HCT116 (cell line): Measurements from ENCODE around the gene HDHD5. TPM values are rescaled to one million over a fixed set of nuclear protein-coding genes. Genes with fewer than 3 reads are reported as not detected.

Experiments
- ATAC-seq: fragments of 200-7000 bp; cut with Tn5 transposase; 2 replicates; pipeline ENCODE4 v1.9.1; 2020; ENCODE audit warnings: mild to moderate bottlenecking, moderate library complexity
- BruUV-seq: library from RNA; stranded (reverse); fragments of 400-500 nt; replicated peaks from 2 replicates; lab custom pipeline; 2021; lab: Mats Ljungman, UMichigan
- CTCF ChIA-PET: fragments of 300-600 bp; sonication (Branson Sonifier 250); formaldehyde crosslinking; loops from one replicate; lab custom pipeline; 2021; ENCODE audit warnings: antibody characterized with exemption; lab: Charles Lee
- POLR2A ChIA-PET: fragments of 300-600, 350-600 bp; sonication (Branson Sonifier 250); formaldehyde crosslinking; loops from one replicate; lab custom pipeline; 2021; ENCODE audit warnings: antibody characterized with exemption; lab: Charles Lee
- RAD21 ChIA-PET, 2 experiments: fragments of 300-600 bp; sonication (Branson Sonifier 250); formaldehyde crosslinking; loops; one replicate each; lab custom pipeline; 2023; ENCODE audit warnings: low total read pairs in 2 of 2; ENCODE audit not compliant: uncharacterized antibody in 2 of 2, unreplicated experiment in 2 of 2, low non-redundant PET in 1 of 2; lab: Charles Lee
- DNase-seq: peaks from one replicate; pipeline ENCODE4 v3.0.0-alpha.2; 2010; ENCODE audit warnings: low read depth, low spot score
- H2AFZ ChIP-seq: fragments of 200-600 bp; shearing (Covaris generic), sonication (generic); 2 replicates; pipeline ENCODE4 v1.6.1; 2017; ENCODE audit warnings: low read depth, mixed run types, mixed read lengths, antibody characterized with exemption, low read length; ENCODE audit not compliant: poor library complexity, severe bottlenecking
- H3K27ac ChIP-seq: 2 replicates; pipeline ENCODE4 v1.5.1; 2012; ENCODE audit warnings: low read depth, low read length
- H3K27me3 ChIP-seq: fragments of 200-600 bp; sonication (generic); 2 replicates; pipeline ENCODE4 v1.6.1; 2016; ENCODE audit warnings: mixed run types, low read length, mixed read lengths; ENCODE audit not compliant: insufficient read depth
- H3K36me3 ChIP-seq, 2 experiments: fragments of 200-500 bp in 1 of 2; fragments of 200-600 bp in 1 of 2; sonication (Bioruptor generic) in 1 of 2; sonication (generic) in 1 of 2; 2 replicates each; pipeline versions ENCODE4 v1.5.1 to v1.6.1; 2014 to 2016; ENCODE audit warnings: low read length in 2 of 2, inconsistent platforms in 1 of 2, mixed read lengths in 1 of 2, mixed run types in 1 of 2; ENCODE audit not compliant: insufficient read depth in 2 of 2, control insufficient read depth in 1 of 2
- H3K4me1 ChIP-seq, 2 experiments: fragments of 200-600 bp in 1 of 2; sonication (generic) in 1 of 2; 2 replicates each; pipeline versions ENCODE4 v1.5.1 to v1.6.1; 2012 to 2017; ENCODE audit warnings: low read length in 2 of 2, inconsistent platforms in 1 of 2, mild to moderate bottlenecking in 1 of 2, mixed read lengths in 1 of 2, mixed run types in 1 of 2, moderate library complexity in 1 of 2; ENCODE audit not compliant: insufficient read depth in 2 of 2, control insufficient read depth in 1 of 2
- H3K4me2 ChIP-seq: fragments of 200-600 bp; sonication (generic); 2 replicates; pipeline ENCODE4 v1.6.1; 2017; ENCODE audit warnings: mixed run types, low read length, mixed read lengths
- H3K4me3 ChIP-seq, 2 experiments: fragments of 200-600 bp in 1 of 2; sonication (generic) in 1 of 2; replicated peaks in 1 of 2; 2 replicates each; pipeline ENCODE4 v1.5.1; 2011 to 2016; ENCODE audit warnings: low read length in 2 of 2, control low read depth in 1 of 2, low read depth in 1 of 2, mild to moderate bottlenecking in 1 of 2, mixed read lengths in 1 of 2, mixed run types in 1 of 2
- H3K79me2 ChIP-seq: fragments of 200-600 bp; sonication (generic); 2 replicates; pipeline ENCODE4 v1.6.1; 2017; ENCODE audit warnings: mild to moderate bottlenecking, mixed run types, low read length, moderate library complexity, mixed read lengths; ENCODE audit not compliant: insufficient read depth
- H3K9ac ChIP-seq: fragments of 200-600 bp; sonication (generic); 2 replicates; pipeline ENCODE4 v1.6.1; 2016; ENCODE audit warnings: low read length, mixed read lengths
- H3K9me2 ChIP-seq: fragments of 200-600 bp; sonication (generic), shearing (Covaris generic); 2 replicates; pipeline ENCODE4 v1.6.1; 2017; ENCODE audit warnings: mixed run types, mild to moderate bottlenecking, moderate library complexity; ENCODE audit not compliant: insufficient read depth
- H3K9me3 ChIP-seq, 2 experiments: fragments of 200-500 bp in 1 of 2; fragments of 200-600 bp in 1 of 2; sonication (Bioruptor generic) in 1 of 2; sonication (generic) in 1 of 2; 2 replicates each; pipeline ENCODE4 v1.6.1; 2014 to 2017; ENCODE audit warnings: low read length in 2 of 2, mixed read lengths in 2 of 2, inconsistent platforms in 1 of 2, low read depth in 1 of 2, mild to moderate bottlenecking in 1 of 2, mixed run types in 1 of 2, moderate library complexity in 1 of 2; ENCODE audit not compliant: control insufficient read depth in 1 of 2, insufficient read depth in 1 of 2
- H4K20me1 ChIP-seq: fragments of 200-600 bp; sonication (generic), shearing (Covaris generic); 2 replicates; pipeline ENCODE4 v1.6.1; 2017; ENCODE audit warnings: mixed run types, mild to moderate bottlenecking, moderate library complexity; ENCODE audit not compliant: insufficient read depth
- CEBPB ChIP-seq: IDR thresholded peaks from 2 replicates; pipeline ENCODE4 v1.6.1; 2012; ENCODE audit warnings: low read depth
- EGR1 ChIP-seq: IDR thresholded peaks from 2 replicates; pipeline ENCODE4 v1.6.1; 2012; ENCODE audit warnings: low read depth
- ELF1 ChIP-seq: IDR thresholded peaks from 2 replicates; pipeline ENCODE4 v1.6.1; 2012; ENCODE audit warnings: low read depth, borderline replicate concordance
- EZH2 ChIP-seq: fragments of 200-600 bp; sonication (generic); IDR thresholded peaks from 2 replicates; pipeline ENCODE4 v1.6.1; 2017; ENCODE audit warnings: antibody characterized with exemption, mixed run types
- FOSL1 ChIP-seq: IDR thresholded peaks from 2 replicates; pipeline ENCODE4 v1.6.1; 2012; ENCODE audit warnings: low read depth
- POLR2A ChIP-seq: IDR thresholded peaks from 2 replicates; pipeline ENCODE4 v1.7.0; 2011; ENCODE audit warnings: borderline replicate concordance; ENCODE audit not compliant: insufficient read depth, insufficient read length; ENCODE audit errors: extremely low read depth
- POLR2AphosphoS5 ChIP-seq: IDR thresholded peaks from 2 replicates; pipeline ENCODE4 v1.6.1; 2011; ENCODE audit warnings: mild to moderate bottlenecking, low read depth, low read length, moderate library complexity
- RAD21 ChIP-seq: IDR thresholded peaks from 2 replicates; pipeline ENCODE4 v1.6.1; 2012; ENCODE audit warnings: low read depth, mild to moderate bottlenecking
- REST ChIP-seq: IDR thresholded peaks from 2 replicates; pipeline ENCODE4 v1.6.1; 2012; ENCODE audit warnings: low read depth
- SIN3A ChIP-seq: IDR thresholded peaks from 2 replicates; pipeline ENCODE4 v1.6.1; 2012; ENCODE audit warnings: low read depth
- SP1 ChIP-seq: IDR thresholded peaks from 2 replicates; pipeline ENCODE4 v1.6.1; 2012; ENCODE audit warnings: low read depth
- SRF ChIP-seq: IDR thresholded peaks from 2 replicates; pipeline ENCODE4 v1.6.1; 2012; ENCODE audit warnings: low read depth
- YY1 ChIP-seq: IDR thresholded peaks from 2 replicates; pipeline ENCODE4 v1.6.1; 2011; ENCODE audit warnings: low read length, low read depth, moderate library complexity, mild to moderate bottlenecking; ENCODE audit not compliant: insufficient replicate concordance; ENCODE audit errors: extremely low read depth
- ZFX ChIP-seq: fragments of 450-650 bp; IDR thresholded peaks from 2 replicates; pipeline ENCODE4 v1.6.1; 2017
- ZNF274 ChIP-seq: fragments of 200-500 bp; sonication (Bioruptor generic); IDR thresholded peaks from 2 replicates; pipeline ENCODE4 v1.6.1; 2014; ENCODE audit warnings: mild to moderate bottlenecking, low read depth, low read length, inconsistent platforms
- intact Hi-C: fragments of 100-400 bp; cut with micrococcal nuclease; formaldehyde crosslinking; loops from 2 replicates; pipeline ENCODE4 v1.10.0; 2022
- total RNA-seq: library from RNA; stranded (reverse); gene quantifications from one replicate; pipeline ENCODE4 v1.2.1, GENCODE V29; 2021; ENCODE audit not compliant: unreplicated experiment
- TF ChIP-seq, protein P1 (sequence below): IDR thresholded peaks from 2 replicates; pipeline ENCODE4 v1.6.1; 2011; ENCODE audit warnings: mild to moderate bottlenecking, low read length, moderate library complexity; ENCODE audit not compliant: insufficient replicate concordance; ENCODE audit errors: extremely low read depth
- TF ChIP-seq, protein P2 (sequence below), 3 experiments: fragments of 200-600 bp in 1 of 3; sonication (generic) in 1 of 3; IDR thresholded peaks in 2 of 3; conservative IDR thresholded peaks in 1 of 3; 2 replicates each; pipeline ENCODE4 v1.5.1; 2012 to 2017; ENCODE audit warnings: low read depth in 2 of 3, low read length in 2 of 3, antibody characterized with exemption in 1 of 3, borderline replicate concordance in 1 of 3, control low read depth in 1 of 3, mild to moderate bottlenecking in 1 of 3, mixed read lengths in 1 of 3, mixed run types in 1 of 3, moderate library complexity in 1 of 3; ENCODE audit not compliant: insufficient read depth in 1 of 3
- TF ChIP-seq, protein P3 (sequence below): IDR thresholded peaks from 2 replicates; pipeline ENCODE4 v1.6.1; 2012

HDHD5 gene
- total RNA-seq, 1 experiment from 2014 or later, result 70.1 TPM

GRCh38 chr22:17108256-17109112 lies 50.6 kb downstream of the HDHD5 start:
- Histone ChIP-seq H3K9me3 (no peaks in the 10 kb centered on the region), H3K36me3 (peaks cover 0 to 5% of the 10 kb centered on the region in 2 experiments; a peak in 1 of 4 replicates), H3K4me1 (no peaks in the 10 kb centered on the region), H3K4me3 (no peak overlapping the region), H3K9me2 (no peaks in the 10 kb centered on the region), H3K79me2 (no peaks in the 10 kb centered on the region), H3K27ac (no peak overlapping the region), H3K4me2 (no peak overlapping the region), H4K20me1 (no peaks in the 10 kb centered on the region), H3K27me3 (no peaks in the 10 kb centered on the region), H3K9ac (no peak overlapping the region), H2AFZ (no peak overlapping the region)
- DNase-seq, result no peak
- POLR2A ChIA-PET, result no interaction called here
- no peak for ATAC-seq
- BruUV-seq, result no TSS peak
- intact Hi-C loops, result no loop called here
- RAD21 ChIA-PET, result no interaction called here
- TF ChIP-seq SP1, result no peak
- TF ChIP-seq, protein P1, sequence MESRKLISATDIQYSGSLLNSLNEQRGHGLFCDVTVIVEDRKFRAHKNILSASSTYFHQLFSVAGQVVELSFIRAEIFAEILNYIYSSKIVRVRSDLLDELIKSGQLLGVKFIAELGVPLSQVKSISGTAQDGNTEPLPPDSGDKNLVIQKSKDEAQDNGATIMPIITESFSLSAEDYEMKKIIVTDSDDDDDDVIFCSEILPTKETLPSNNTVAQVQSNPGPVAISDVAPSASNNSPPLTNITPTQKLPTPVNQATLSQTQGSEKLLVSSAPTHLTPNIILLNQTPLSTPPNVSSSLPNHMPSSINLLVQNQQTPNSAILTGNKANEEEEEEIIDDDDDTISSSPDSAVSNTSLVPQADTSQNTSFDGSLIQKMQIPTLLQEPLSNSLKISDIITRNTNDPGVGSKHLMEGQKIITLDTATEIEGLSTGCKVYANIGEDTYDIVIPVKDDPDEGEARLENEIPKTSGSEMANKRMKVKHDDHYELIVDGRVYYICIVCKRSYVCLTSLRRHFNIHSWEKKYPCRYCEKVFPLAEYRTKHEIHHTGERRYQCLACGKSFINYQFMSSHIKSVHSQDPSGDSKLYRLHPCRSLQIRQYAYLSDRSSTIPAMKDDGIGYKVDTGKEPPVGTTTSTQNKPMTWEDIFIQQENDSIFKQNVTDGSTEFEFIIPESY, result no peak
- TF ChIP-seq FOSL1, result no peak
- TF ChIP-seq YY1, result no peak
- TF ChIP-seq CEBPB, result no peak
- no peak for TF ChIP-seq ZFX
- TF ChIP-seq POLR2AphosphoS5, result no peak
- TF ChIP-seq, protein P2, sequence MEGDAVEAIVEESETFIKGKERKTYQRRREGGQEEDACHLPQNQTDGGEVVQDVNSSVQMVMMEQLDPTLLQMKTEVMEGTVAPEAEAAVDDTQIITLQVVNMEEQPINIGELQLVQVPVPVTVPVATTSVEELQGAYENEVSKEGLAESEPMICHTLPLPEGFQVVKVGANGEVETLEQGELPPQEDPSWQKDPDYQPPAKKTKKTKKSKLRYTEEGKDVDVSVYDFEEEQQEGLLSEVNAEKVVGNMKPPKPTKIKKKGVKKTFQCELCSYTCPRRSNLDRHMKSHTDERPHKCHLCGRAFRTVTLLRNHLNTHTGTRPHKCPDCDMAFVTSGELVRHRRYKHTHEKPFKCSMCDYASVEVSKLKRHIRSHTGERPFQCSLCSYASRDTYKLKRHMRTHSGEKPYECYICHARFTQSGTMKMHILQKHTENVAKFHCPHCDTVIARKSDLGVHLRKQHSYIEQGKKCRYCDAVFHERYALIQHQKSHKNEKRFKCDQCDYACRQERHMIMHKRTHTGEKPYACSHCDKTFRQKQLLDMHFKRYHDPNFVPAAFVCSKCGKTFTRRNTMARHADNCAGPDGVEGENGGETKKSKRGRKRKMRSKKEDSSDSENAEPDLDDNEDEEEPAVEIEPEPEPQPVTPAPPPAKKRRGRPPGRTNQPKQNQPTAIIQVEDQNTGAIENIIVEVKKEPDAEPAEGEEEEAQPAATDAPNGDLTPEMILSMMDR (IDR thresholded peaks at IDR 0.05 in 2 of 3, conservative IDR thresholded peaks at IDR 0.05 in 1 of 3; ENCODE audit: borderline replicate concordance in 1 of 3, insufficient read depth in 1 of 3, low read depth in 2 of 3, low read length in 2 of 3), result no peak
- no peak for TF ChIP-seq REST
- TF ChIP-seq EGR1, result no peak
- no peak for TF ChIP-seq ZNF274
- TF ChIP-seq SRF, result no peak
- no peak for TF ChIP-seq SIN3A
- no peak for TF ChIP-seq POLR2A
- no peak for TF ChIP-seq ELF1
- no peak for TF ChIP-seq RAD21
- TF ChIP-seq, protein P3, sequence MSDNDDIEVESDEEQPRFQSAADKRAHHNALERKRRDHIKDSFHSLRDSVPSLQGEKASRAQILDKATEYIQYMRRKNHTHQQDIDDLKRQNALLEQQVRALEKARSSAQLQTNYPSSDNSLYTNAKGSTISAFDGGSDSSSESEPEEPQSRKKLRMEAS, result no peak
- TF ChIP-seq EZH2, result no peak
- CTCF ChIA-PET, result no interaction called here
